Type B pancreatic cell (in vitro differentiated cells): ENCODE measurements around the gene FRMD4A. TPM values are rescaled to one million over a fixed set of nuclear protein-coding genes. Genes with fewer than 3 reads are reported as not detected.

ENCODE experiments used
- DNase-seq: peaks from one replicate; pipeline ENCODE4 v3.0.0; 2021; ENCODE audit warnings: mixed read lengths; ENCODE audit not compliant: unreplicated experiment; ENCODE audit errors: extremely low spot score
- H3K27ac Mint-ChIP-seq: 2 replicates; pipeline ENCODE4 v1.8.0; 2021; ENCODE audit warnings: mild to moderate bottlenecking, mixed read lengths
- H3K27me3 Mint-ChIP-seq: 2 replicates; pipeline ENCODE4 v1.8.0; 2021; ENCODE audit warnings: mixed read lengths
- H3K36me3 Mint-ChIP-seq: 2 replicates; pipeline ENCODE4 v1.8.0; 2021; ENCODE audit warnings: mixed read lengths
- H3K4me1 Mint-ChIP-seq: one replicate; pipeline ENCODE4 v1.8.0; 2021; ENCODE audit warnings: mixed read lengths; ENCODE audit not compliant: unreplicated experiment
- H3K4me3 Mint-ChIP-seq: 2 replicates; pipeline ENCODE4 v1.8.0; 2021; ENCODE audit warnings: mild to moderate bottlenecking, mixed read lengths
- H3K9me3 Mint-ChIP-seq: 2 replicates; pipeline ENCODE4 v1.8.0; 2021; ENCODE audit warnings: mixed read lengths
- total RNA-seq: library from RNA; stranded (reverse); gene quantifications from 2 replicates; pipeline ENCODE4 v1.2.1, GENCODE V29; 2021; ENCODE audit warnings: low replicate concordance
- TF ChIP-seq, protein P1 (sequence below): fragments of 200-600 bp; sonication (generic); conservative IDR thresholded peaks from 2 replicates; pipeline ENCODE4 v1.5.0; 2021; ENCODE audit warnings: antibody characterized with exemption, mild to moderate bottlenecking

Gene FRMD4A
- total RNA-seq, 1 donor from 2014 or later: 88.9 TPM

DNA sequence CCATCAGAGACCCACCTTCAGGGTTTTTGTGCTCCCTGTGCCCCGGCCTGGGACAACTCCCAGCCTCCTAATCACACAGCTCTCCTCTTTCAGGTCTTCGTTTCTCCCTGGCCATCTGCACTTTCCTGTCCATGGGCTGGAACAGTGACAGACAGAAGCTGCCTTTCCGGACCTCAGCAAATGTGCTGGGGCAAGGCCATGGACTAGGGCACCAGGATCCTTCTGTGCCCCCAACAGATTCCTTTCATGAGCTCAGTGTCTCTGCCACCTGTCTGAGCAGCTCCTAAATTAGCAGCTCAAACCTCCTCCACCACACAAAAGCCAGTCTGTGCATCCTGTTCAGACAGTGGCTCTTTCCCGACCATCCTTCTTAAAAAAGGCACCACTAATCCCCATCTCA lies 41.9 kb upstream of the FRMD4A start:
- H3K27ac Mint-ChIP-seq: no peak overlapping the region
- TF ChIP-seq, protein P1, sequence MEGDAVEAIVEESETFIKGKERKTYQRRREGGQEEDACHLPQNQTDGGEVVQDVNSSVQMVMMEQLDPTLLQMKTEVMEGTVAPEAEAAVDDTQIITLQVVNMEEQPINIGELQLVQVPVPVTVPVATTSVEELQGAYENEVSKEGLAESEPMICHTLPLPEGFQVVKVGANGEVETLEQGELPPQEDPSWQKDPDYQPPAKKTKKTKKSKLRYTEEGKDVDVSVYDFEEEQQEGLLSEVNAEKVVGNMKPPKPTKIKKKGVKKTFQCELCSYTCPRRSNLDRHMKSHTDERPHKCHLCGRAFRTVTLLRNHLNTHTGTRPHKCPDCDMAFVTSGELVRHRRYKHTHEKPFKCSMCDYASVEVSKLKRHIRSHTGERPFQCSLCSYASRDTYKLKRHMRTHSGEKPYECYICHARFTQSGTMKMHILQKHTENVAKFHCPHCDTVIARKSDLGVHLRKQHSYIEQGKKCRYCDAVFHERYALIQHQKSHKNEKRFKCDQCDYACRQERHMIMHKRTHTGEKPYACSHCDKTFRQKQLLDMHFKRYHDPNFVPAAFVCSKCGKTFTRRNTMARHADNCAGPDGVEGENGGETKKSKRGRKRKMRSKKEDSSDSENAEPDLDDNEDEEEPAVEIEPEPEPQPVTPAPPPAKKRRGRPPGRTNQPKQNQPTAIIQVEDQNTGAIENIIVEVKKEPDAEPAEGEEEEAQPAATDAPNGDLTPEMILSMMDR: no peak
- H3K4me1 Mint-ChIP-seq: peaks cover 6% of the 10 kb centered on the region
- H3K36me3 Mint-ChIP-seq: no peaks in the 10 kb centered on the region
- no peak for DNase-seq
- H3K4me3 Mint-ChIP-seq: no peak overlapping the region
- H3K27me3 Mint-ChIP-seq: peaks cover 8% of the 10 kb centered on the region
- H3K9me3 Mint-ChIP-seq: no peaks in the 10 kb centered on the region

DNA sequence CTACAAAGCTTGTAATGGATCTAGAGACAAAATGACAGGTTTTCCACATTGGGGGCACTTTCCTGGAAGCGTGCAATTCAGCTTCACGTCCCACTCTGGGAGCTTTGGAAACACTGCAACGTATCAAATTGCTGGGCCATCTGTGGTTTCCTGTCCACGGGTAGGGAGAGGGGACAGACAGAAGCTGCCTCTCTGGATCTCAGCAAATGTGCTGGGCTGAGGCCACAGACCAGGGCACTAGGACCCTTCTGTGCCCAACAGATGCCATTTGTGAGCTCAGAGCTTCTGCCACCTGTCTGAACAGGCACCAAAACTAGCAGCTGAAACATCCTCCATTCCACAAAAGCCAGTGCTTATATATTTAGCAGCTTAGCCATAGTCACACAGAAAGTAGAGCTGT lies 40.9 kb upstream of the FRMD4A start:
- Mint-ChIP-seq H3K9me3 (no peaks in the 10 kb centered on the region), H3K4me3 (no peak overlapping the region), H3K4me1 (peaks cover 6% of the 10 kb centered on the region), H3K27me3 (peaks cover 8% of the 10 kb centered on the region), H3K36me3 (no peaks in the 10 kb centered on the region), H3K27ac (no peak overlapping the region)
- TF ChIP-seq, protein P1: no peak
- DNase-seq: no peak

DNA sequence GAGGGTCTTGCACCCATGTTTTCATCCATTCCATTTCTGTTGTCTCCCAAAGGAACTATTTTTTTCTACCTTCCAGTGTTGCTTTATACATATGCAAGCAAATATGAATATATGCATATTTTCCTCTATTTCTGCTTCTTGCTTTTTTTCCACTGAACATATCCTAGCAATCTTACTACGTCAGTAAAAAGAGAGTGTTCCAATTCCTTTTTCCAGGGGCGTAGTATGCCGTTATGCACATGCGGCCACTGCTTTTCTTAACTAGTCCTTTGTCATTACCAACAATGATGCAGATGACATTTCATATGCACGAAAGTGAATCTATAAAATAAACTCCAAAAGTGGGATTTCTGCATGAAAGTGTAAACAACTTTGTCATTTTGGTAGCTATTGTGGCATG lies 40.2 kb upstream of the FRMD4A start:
- no peak overlapping the region for H3K27ac Mint-ChIP-seq
- H3K4me3 Mint-ChIP-seq: no peak overlapping the region
- H3K27me3 Mint-ChIP-seq: peaks cover 8% of the 10 kb centered on the region
- no peaks in the 10 kb centered on the region for H3K36me3 Mint-ChIP-seq
- H3K4me1 Mint-ChIP-seq: peaks cover 6% of the 10 kb centered on the region
- DNase-seq: no peak
- no peaks in the 10 kb centered on the region for H3K9me3 Mint-ChIP-seq
- TF ChIP-seq, protein P1: no peak

DNA sequence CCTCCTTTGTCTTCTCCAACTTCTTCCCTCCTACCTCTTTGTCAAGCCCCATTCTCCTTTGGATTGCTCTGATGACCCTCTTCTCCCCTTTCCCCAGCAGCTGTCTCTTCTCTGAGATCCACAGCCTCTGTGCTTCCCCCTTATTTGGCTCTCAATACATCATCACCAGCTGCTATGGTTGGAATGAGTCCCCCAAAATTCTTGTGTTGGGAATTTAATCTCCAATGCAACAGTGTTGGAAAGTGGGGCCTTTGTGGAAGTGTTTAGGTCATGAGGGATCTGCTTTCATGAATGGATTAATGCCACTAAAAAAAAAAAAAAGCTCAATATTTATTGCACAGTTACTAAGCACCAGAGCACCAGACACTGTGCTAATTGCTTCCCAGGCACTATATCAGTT lies 39.2 kb upstream of the FRMD4A start:
- Mint-ChIP-seq H3K36me3 (no peaks in the 10 kb centered on the region), H3K9me3 (no peaks in the 10 kb centered on the region), H3K27me3 (peaks cover 8% of the 10 kb centered on the region), H3K27ac (no peak overlapping the region), H3K4me1 (peaks cover under 1% of the 10 kb centered on the region), H3K4me3 (no peak overlapping the region)
- TF ChIP-seq, protein P1: no peak
- no peak for DNase-seq

DNA sequence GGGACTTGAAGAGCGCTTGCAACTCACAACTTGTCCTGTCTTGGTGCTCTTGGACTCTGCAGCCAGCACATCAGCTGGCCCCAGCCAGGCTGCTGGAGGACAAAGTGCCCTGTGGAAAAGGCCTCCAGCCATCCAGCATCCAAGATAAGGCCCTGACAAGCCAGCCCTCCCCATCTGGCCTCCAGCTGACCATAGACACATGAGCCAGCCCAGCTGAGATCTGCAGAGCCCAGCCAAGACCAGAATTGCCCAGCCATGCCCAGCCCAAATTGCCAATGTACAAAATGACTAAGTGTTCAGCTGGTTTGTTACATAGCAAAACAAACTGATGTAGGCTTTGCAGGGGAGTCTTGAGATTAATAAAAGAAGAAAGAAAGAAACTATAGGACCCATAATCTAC lies 36.0 kb upstream of the FRMD4A start:
- Mint-ChIP-seq H3K4me3 (no peak overlapping the region), H3K4me1 (no peaks in the 10 kb centered on the region), H3K27ac (no peak overlapping the region), H3K27me3 (peaks cover 15% of the 10 kb centered on the region), H3K36me3 (no peaks in the 10 kb centered on the region), H3K9me3 (no peaks in the 10 kb centered on the region)
- DNase-seq: no peak
- TF ChIP-seq, protein P1: no peak

DNA sequence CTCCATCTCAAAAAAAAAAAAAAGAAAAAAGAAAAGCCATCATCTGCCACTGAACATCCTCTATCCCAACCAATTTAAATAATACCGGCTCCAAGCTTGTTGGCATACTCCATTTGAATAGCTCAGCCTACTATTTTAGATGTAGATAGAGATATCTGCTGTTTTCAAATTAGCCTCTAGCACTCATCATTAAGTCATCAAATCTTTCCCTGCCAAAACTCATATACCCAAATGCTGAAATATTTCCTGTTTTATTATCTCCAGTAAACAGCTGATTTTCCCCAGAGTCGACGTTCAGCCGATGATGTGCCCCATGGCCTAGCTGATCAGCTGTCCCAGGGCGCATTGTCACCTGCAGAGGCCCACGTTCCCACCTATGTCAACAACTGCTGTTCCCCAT lies 34.5 kb upstream of the FRMD4A start:
- H3K9me3 Mint-ChIP-seq: no peaks in the 10 kb centered on the region

More for the DNA sequence above, 34.5 kb upstream of the FRMD4A start:
- no peak for DNase-seq
- no peak overlapping the region for H3K4me3 Mint-ChIP-seq
- TF ChIP-seq, protein P1: no peak
- peaks cover 24% of the 10 kb centered on the region for H3K27me3 Mint-ChIP-seq
- no peaks in the 10 kb centered on the region for H3K36me3 Mint-ChIP-seq
- no peak overlapping the region for H3K27ac Mint-ChIP-seq
- no peaks in the 10 kb centered on the region for H3K4me1 Mint-ChIP-seq
